H1 (cell line): ENCODE results near the gene S100A10. TPM values are rescaled to one million over a fixed set of nuclear protein-coding genes. Genes with fewer than 3 reads are reported as not detected.

Experiments used
- NANOG ChIP-seq: IDR thresholded peaks from 2 replicates; pipeline ENCODE4 v1.6.1; 2011; ENCODE audit warnings: low read length, low read depth, mild to moderate bottlenecking, inconsistent platforms; ENCODE audit not compliant: insufficient read depth, poor library complexity, severe bottlenecking
- polyA plus RNA-seq, 7 experiments: library from polyadenylated mRNA; depleted of rRNA in 3 of 7; stranded (reverse) in 5 of 7; unstranded in 2 of 7; fragments of >200 nt in 5 of 7; fragments of 200-250 nt in 2 of 7; gene quantifications; 1 replicate in 5 of 7; 2 replicates in 1 of 7; 4 replicates in 1 of 7; pipeline versions ENCODE4 v1.2.1 to v1.2.3, GENCODE V29; 2011 to 2013; ENCODE audit warnings: missing spikeins in 2 of 7, mixed read lengths in 2 of 7
- total RNA-seq: library from RNA; stranded (reverse); fragmentation: NEBNext Ultra II Directional; extraction: Animal tissue kit (Norgen Biotek cat#: 25700); gene quantifications from 2 replicates; pipeline ENCODE4 v1.2.1, GENCODE V29; 2021
- TF ChIP-seq, protein P1 (sequence below): fragments of 300-600 bp; sonication (generic); IDR thresholded peaks from 2 replicates; pipeline ENCODE4 v1.7.1; 2012; ENCODE audit warnings: low read length, moderate library complexity, mild to moderate bottlenecking, inconsistent platforms; ENCODE audit not compliant: insufficient replicate concordance

Gene S100A10
- total and polyA plus RNA-seq, 2 of the 8 experiments (the other 6 are each of a cell fraction or from before 2014, with no cell fraction given), result 23.9 to 231 TPM

DNA sequence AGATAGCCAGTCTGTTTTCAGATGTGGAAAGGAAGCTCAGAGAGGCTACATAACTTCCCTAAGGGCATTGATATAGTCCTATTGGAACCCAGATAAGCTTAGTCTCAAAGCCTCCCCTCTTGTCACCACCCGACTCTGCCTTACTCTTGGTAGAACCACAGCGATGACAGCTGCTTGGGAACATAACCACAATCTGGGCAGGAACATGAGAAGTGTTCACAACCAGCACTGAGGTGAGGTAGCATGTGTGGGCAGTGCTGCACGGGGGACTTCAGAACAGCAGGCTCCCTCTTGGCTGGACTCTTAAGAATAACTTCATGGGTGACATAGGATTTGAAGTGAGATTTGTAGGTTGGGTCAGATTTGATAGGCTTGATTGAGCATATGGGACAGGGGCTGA lies 9.3 kb upstream of the S100A10 start (continued):
- no peak for TF ChIP-seq NANOG
- TF ChIP-seq, protein P1, sequence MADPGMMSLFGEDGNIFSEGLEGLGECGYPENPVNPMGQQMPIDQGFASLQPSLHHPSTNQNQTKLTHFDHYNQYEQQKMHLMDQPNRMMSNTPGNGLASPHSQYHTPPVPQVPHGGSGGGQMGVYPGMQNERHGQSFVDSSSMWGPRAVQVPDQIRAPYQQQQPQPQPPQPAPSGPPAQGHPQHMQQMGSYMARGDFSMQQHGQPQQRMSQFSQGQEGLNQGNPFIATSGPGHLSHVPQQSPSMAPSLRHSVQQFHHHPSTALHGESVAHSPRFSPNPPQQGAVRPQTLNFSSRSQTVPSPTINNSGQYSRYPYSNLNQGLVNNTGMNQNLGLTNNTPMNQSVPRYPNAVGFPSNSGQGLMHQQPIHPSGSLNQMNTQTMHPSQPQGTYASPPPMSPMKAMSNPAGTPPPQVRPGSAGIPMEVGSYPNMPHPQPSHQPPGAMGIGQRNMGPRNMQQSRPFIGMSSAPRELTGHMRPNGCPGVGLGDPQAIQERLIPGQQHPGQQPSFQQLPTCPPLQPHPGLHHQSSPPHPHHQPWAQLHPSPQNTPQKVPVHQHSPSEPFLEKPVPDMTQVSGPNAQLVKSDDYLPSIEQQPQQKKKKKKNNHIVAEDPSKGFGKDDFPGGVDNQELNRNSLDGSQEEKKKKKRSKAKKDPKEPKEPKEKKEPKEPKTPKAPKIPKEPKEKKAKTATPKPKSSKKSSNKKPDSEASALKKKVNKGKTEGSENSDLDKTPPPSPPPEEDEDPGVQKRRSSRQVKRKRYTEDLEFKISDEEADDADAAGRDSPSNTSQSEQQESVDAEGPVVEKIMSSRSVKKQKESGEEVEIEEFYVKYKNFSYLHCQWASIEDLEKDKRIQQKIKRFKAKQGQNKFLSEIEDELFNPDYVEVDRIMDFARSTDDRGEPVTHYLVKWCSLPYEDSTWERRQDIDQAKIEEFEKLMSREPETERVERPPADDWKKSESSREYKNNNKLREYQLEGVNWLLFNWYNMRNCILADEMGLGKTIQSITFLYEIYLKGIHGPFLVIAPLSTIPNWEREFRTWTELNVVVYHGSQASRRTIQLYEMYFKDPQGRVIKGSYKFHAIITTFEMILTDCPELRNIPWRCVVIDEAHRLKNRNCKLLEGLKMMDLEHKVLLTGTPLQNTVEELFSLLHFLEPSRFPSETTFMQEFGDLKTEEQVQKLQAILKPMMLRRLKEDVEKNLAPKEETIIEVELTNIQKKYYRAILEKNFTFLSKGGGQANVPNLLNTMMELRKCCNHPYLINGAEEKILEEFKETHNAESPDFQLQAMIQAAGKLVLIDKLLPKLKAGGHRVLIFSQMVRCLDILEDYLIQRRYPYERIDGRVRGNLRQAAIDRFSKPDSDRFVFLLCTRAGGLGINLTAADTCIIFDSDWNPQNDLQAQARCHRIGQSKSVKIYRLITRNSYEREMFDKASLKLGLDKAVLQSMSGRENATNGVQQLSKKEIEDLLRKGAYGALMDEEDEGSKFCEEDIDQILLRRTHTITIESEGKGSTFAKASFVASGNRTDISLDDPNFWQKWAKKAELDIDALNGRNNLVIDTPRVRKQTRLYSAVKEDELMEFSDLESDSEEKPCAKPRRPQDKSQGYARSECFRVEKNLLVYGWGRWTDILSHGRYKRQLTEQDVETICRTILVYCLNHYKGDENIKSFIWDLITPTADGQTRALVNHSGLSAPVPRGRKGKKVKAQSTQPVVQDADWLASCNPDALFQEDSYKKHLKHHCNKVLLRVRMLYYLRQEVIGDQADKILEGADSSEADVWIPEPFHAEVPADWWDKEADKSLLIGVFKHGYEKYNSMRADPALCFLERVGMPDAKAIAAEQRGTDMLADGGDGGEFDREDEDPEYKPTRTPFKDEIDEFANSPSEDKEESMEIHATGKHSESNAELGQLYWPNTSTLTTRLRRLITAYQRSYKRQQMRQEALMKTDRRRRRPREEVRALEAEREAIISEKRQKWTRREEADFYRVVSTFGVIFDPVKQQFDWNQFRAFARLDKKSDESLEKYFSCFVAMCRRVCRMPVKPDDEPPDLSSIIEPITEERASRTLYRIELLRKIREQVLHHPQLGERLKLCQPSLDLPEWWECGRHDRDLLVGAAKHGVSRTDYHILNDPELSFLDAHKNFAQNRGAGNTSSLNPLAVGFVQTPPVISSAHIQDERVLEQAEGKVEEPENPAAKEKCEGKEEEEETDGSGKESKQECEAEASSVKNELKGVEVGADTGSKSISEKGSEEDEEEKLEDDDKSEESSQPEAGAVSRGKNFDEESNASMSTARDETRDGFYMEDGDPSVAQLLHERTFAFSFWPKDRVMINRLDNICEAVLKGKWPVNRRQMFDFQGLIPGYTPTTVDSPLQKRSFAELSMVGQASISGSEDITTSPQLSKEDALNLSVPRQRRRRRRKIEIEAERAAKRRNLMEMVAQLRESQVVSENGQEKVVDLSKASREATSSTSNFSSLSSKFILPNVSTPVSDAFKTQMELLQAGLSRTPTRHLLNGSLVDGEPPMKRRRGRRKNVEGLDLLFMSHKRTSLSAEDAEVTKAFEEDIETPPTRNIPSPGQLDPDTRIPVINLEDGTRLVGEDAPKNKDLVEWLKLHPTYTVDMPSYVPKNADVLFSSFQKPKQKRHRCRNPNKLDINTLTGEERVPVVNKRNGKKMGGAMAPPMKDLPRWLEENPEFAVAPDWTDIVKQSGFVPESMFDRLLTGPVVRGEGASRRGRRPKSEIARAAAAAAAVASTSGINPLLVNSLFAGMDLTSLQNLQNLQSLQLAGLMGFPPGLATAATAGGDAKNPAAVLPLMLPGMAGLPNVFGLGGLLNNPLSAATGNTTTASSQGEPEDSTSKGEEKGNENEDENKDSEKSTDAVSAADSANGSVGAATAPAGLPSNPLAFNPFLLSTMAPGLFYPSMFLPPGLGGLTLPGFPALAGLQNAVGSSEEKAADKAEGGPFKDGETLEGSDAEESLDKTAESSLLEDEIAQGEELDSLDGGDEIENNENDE, result no peak
